Measurements from ENCODE around the gene CACFD1. TPM values are rescaled to one million over a fixed set of nuclear protein-coding genes. Genes with fewer than 3 reads are reported as not detected.

CACFD1 gene
- total and polyA plus RNA-seq, 2 of the 13 experiments (the other 11 are each of a cell fraction or from before 2014, with no cell fraction given), result 13.8 to 14.6 TPM

GRCh38 chr9:133419005-133419404 lies 40.8 kb upstream of the CACFD1 start:
- ChIA-PET POLR2A (interaction anchor here (1.3 to 2.9 kb wide), 4 partner anchors 30 to 71 kb away, joined by 4 to 19 read pairs (median 4); partner anchors contain the start of genes CACFD1, MED22, RPL7A and SLC2A6), CTCF (ENCODE audit: low intra/inter-chr PET ratio, low total read pairs) (no interaction called here)
- TF ChIP-seq THAP7 (CRISPR knock-in tag; IDR thresholded peaks at IDR 0.05) (no peak), PHF8 (CRISPR knock-in tag; IDR thresholded peaks at IDR 0.05) (no peak), U2AF2 (IDR thresholded peaks at IDR 0.05; ENCODE audit: low read depth, low read length) (no peak), ZNF460 (CRISPR knock-in tag; IDR thresholded peaks at IDR 0.05; ENCODE audit: borderline replicate concordance) (peak; percentile 63), HIVEP1 (CRISPR knock-in tag; IDR thresholded peaks at IDR 0.05) (no peak), ZBTB46 (CRISPR knock-in tag; IDR thresholded peaks at IDR 0.05; ENCODE audit: borderline replicate concordance) (no peak), ZBTB7A (CRISPR knock-in tag; IDR thresholded peaks at IDR 0.05) (0 out of 2 replicates have a peak, but pooled peaks have one; percentile 21), ZNF142 (CRISPR knock-in tag; IDR thresholded peaks at IDR 0.05) (no peak), ASH2L (IDR thresholded peaks at IDR 0.05; ENCODE audit: insufficient read length, low read depth, low read length) (no peak), ZEB1 (IDR thresholded peaks at IDR 0.05; ENCODE audit: insufficient replicate concordance, low read depth) (no peak), HMG20B (CRISPR knock-in tag; conservative IDR thresholded peaks at IDR 0.05) (no peak)

More at GRCh38 chr9:133419005-133419404, 40.8 kb upstream of the CACFD1 start:
- FAIRE-seq (no peak), DNase-seq (ENCODE audit: low spot score) (no peak), ATAC-seq (no peak)
- in situ Hi-C loops (cut with HindIII; ENCODE audit: extremely low pct_ligation_motif_present, low pct_unique_long_range_greater_than_20kb), result no loop called here
- Histone ChIP-seq H3K9ac (ENCODE audit: insufficient read depth, low read depth, low read length) (peak overlapping the region; percentile 88), H3K4me3 (replicated peaks in 1 of 3; ENCODE audit: insufficient read depth in 1 of 3, low read depth in 2 of 3, low read length in 3 of 3) (peak overlapping the region; percentile 71 to 89 (median 84)), H4K20me1 (ENCODE audit: insufficient read depth, low read length) (no peaks in the 10 kb centered on the region), H3K36me3 (replicated peaks in 1 of 2; ENCODE audit: control insufficient read depth in 1 of 2, insufficient read depth in 2 of 2, low read length in 2 of 2) (peaks cover 5 to 21% of the 10 kb centered on the region in 2 experiments; a peak in 3 of 5 replicates), H3K27me3 (ENCODE audit: control insufficient read depth in 1 of 2, insufficient read depth in 2 of 2, low read length in 2 of 2) (no peaks in the 10 kb centered on the region; a peak in 1 of 5 replicates), H3K9me3 (ENCODE audit: low read length) (no peaks in the 10 kb centered on the region), H3K4me2 (ENCODE audit: low read depth, low read length) (peak overlapping the region; percentile 86), H3K27ac (ENCODE audit: extremely low read length, insufficient read depth, low read length) (peak overlapping the region; percentile 95), H3K4me1 (ENCODE audit: insufficient read depth, low read length) (peaks cover 78% of the 10 kb centered on the region), H3K79me2 (ENCODE audit: insufficient read depth, low read length) (peaks cover 30% of the 10 kb centered on the region), H2AFZ (ENCODE audit: low read length) (no peak overlapping the region)
- BruUV-seq (replicated peaks), result no TSS peak
- 38% methylated on average over 13 of the region's 13 CpGs for WGBS (ENCODE audit: low lambda C conversion rate)
- intact Hi-C loops (cut with micrococcal nuclease; ENCODE audit: unreplicated experiment), result no loop called here

All from HepG2 (cell line).